Peyer's patch (tissue), 4 donors: Measurements from ENCODE around the gene ADARB1. TPM values are rescaled to one million over a fixed set of nuclear protein-coding genes. Genes with fewer than 3 reads are reported as not detected.
A peak's percentile ranks its signal among the peaks of the same experiment; 100 is the strongest.

ENCODE experiments used
- DNase-seq, 3 donors: peaks; one replicate each; pipeline ENCODE4 v3.0.0-alpha.2; 2017 to 2019
- H3K27ac ChIP-seq, 4 donors: fragments of 200-600 bp; sonication (generic); one replicate each; pipeline ENCODE4 v1.5.1; 2016 to 2019
- H3K27me3 ChIP-seq, 2 donors: fragments of 200-600 bp; sonication (generic); one replicate each; pipeline ENCODE4 v1.5.1; 2019
- H3K36me3 ChIP-seq, 3 donors: fragments of 200-600 bp; sonication (generic); one replicate each; pipeline ENCODE4 v1.5.1; 2016 to 2019
- H3K4me1 ChIP-seq, 4 donors: fragments of 200-600 bp; sonication (generic); one replicate each; pipeline ENCODE4 v1.5.1; 2016 to 2019
- H3K4me3 ChIP-seq, 4 donors: fragments of 200-600 bp; sonication (generic); 1 replicate in 3 of 4; 2 replicates in 1 of 4; pipeline ENCODE4 v1.5.1; 2016 to 2019; ENCODE audit warnings: mild to moderate bottlenecking in 1 of 4
- H3K9me3 ChIP-seq, 4 donors: fragments of 200-600 bp; sonication (generic); one replicate each; pipeline ENCODE4 v1.5.1; 2016 to 2019; ENCODE audit warnings: mild to moderate bottlenecking in 1 of 4
- POLR2A ChIP-seq, 2 donors: fragments of 450-650 bp; IDR thresholded peaks; one replicate each; pipeline ENCODE4 v1.5.1; 2017; ENCODE audit warnings: antibody characterized with exemption in 2 of 2, mild to moderate bottlenecking in 2 of 2, moderate library complexity in 2 of 2
- total RNA-seq, 4 donors: library from RNA; depleted of rRNA; stranded (reverse); fragments of >200 nt; gene quantifications; one replicate each; pipeline ENCODE4 v1.1.0, GENCODE V29; 2016
- TF ChIP-seq, protein P1 (sequence below), 6 experiments: fragments of 450-650 bp in 4 of 6; fragments of 200-600 bp in 2 of 6; sonication (generic) in 1 of 6; IDR thresholded peaks; one replicate each; pipeline ENCODE4 v1.5.1; 2017 to 2019; ENCODE audit warnings: antibody characterized with exemption in 6 of 6, mild to moderate bottlenecking in 3 of 6, moderate library complexity in 1 of 6

ADARB1 gene
- total RNA-seq, 4 donors from 2014 or later, result 7.4 to 47.9 (median 10.0) TPM

DNA sequence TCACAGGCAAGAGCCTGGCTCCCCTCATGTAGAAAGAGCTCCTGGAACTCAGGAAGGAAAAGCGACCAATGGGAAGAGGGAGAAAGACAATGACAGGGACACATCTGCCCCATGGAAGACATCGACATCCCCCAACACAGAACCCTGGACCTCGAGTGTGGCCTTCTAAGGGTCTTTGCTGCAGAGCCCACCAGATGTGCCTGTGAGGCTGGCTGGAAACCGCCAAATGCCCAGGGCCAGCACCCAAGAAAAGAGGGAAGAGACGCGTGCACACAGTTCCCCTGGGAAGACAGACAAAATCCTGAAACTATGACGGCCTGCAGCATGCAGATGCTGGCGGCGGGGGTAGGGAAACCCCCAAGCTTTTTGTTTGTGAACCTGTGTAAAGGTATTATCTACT is 36.4 kb upstream of the ADARB1 start:
- no peak overlapping the region for H3K27ac ChIP-seq
- no peaks in the 10 kb centered on the region for H3K9me3 ChIP-seq
- no peak for TF ChIP-seq POLR2A (IDR thresholded peaks at IDR 0.05)
- TF ChIP-seq, protein P1, sequence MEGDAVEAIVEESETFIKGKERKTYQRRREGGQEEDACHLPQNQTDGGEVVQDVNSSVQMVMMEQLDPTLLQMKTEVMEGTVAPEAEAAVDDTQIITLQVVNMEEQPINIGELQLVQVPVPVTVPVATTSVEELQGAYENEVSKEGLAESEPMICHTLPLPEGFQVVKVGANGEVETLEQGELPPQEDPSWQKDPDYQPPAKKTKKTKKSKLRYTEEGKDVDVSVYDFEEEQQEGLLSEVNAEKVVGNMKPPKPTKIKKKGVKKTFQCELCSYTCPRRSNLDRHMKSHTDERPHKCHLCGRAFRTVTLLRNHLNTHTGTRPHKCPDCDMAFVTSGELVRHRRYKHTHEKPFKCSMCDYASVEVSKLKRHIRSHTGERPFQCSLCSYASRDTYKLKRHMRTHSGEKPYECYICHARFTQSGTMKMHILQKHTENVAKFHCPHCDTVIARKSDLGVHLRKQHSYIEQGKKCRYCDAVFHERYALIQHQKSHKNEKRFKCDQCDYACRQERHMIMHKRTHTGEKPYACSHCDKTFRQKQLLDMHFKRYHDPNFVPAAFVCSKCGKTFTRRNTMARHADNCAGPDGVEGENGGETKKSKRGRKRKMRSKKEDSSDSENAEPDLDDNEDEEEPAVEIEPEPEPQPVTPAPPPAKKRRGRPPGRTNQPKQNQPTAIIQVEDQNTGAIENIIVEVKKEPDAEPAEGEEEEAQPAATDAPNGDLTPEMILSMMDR (IDR thresholded peaks at IDR 0.05), result no peak
- no peak for DNase-seq
- no peak overlapping the region for H3K4me3 ChIP-seq
- H3K4me1 ChIP-seq, result peaks cover 0 to 9% (median 0%) of the 10 kb centered on the region in 4 donors
- no peaks in the 10 kb centered on the region for H3K36me3 ChIP-seq
- H3K27me3 ChIP-seq, result no peaks in the 10 kb centered on the region

GRCh38 chr21:45039317-45040156 is 34.8 kb upstream of the ADARB1 start:
- peak overlapping the region in 1 of 4 donors; percentile 38 for H3K27ac ChIP-seq
- no peaks in the 10 kb centered on the region for H3K4me1 ChIP-seq
- TF ChIP-seq, protein P1 (IDR thresholded peaks at IDR 0.05), result no peak
- TF ChIP-seq POLR2A (IDR thresholded peaks at IDR 0.05), result no peak
- peak in 1 of 3 donors; percentile 39 for DNase-seq
- H3K4me3 ChIP-seq, result no peak overlapping the region
- H3K9me3 ChIP-seq, result no peaks in the 10 kb centered on the region
- no peaks in the 10 kb centered on the region for H3K36me3 ChIP-seq
- H3K27me3 ChIP-seq, result no peaks in the 10 kb centered on the region

DNA sequence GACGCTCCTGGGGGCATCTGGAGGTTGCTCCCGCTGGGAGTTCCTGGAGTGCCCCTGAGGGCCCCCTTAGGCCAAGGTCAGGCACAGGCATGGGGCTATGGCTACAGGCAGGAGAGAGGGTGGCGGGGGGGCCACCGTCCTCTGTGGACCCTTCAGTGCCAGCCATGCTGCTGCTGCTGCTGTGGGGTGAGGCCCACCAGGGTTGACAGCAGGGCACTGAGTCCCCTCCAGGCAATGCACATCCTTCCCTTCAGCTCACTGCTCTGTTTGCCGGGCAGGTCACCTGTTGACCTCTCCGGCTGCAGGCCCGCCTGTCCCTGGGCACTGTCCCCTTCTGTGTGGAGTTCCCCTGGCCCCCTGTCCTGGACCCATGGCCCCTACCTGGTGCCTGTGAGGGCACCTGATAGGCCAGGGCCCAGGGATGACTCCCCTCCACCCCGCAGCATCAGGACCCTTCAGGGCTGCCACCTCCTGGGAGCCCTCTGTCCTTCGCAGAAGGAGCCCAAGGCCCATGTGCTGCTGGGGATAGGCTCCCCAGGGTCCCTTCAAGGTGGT is 34.1 kb upstream of the ADARB1 start:
- Histone ChIP-seq H3K36me3 (no peaks in the 10 kb centered on the region), H3K27ac (peak overlapping the region in 3 of 4 donors; percentile 31 to 53 (median 38)), H3K9me3 (no peaks in the 10 kb centered on the region), H3K4me1 (no peaks in the 10 kb centered on the region), H3K27me3 (no peaks in the 10 kb centered on the region), H3K4me3 (no peak overlapping the region)
- DNase-seq, result no peak
- no peak for TF ChIP-seq POLR2A (IDR thresholded peaks at IDR 0.05)
- TF ChIP-seq, protein P1 (IDR thresholded peaks at IDR 0.05), result no peak

GRCh38 chr21:45040739-45041138 is 33.6 kb upstream of the ADARB1 start:
- Histone ChIP-seq H3K9me3 (no peaks in the 10 kb centered on the region), H3K4me1 (no peaks in the 10 kb centered on the region), H3K4me3 (no peak overlapping the region), H3K27me3 (no peaks in the 10 kb centered on the region), H3K36me3 (no peaks in the 10 kb centered on the region), H3K27ac (peak overlapping the region in 3 of 4 donors; percentile 31 to 65 (median 53))
- DNase-seq, result no peak
- no peak for TF ChIP-seq POLR2A (IDR thresholded peaks at IDR 0.05)

DNA sequence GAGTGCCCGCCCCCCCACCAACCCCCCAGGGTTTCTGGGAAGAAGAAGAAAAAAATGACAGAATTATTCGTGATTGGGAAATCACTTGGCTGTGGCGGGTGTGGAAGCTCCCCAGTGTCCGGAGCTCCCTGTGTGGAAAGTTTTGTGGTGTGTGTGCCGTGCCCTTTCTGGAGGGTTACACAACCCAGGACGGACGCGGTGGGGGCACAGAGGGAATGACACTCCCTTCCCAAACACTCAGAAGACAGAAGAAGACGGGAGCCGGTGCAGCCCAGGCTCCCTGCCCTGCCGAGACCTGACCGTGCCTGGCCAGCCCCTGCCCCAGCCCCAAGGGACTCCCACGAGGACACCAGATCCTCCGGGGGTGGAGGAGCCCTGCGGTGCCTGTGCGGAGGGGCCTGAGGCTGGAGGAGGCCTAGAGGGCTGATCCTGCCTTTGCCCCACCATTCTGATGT is 33.0 kb upstream of the ADARB1 start:
- DNase-seq, result peak in 2 of 3 donors; percentile 27 to 75
- no peaks in the 10 kb centered on the region for H3K27me3 ChIP-seq
- H3K9me3 ChIP-seq, result no peaks in the 10 kb centered on the region
- no peaks in the 10 kb centered on the region for H3K4me1 ChIP-seq
- H3K4me3 ChIP-seq, result no peak overlapping the region
- H3K27ac ChIP-seq, result peak overlapping the region in 2 of 4 donors; percentile 14 to 65
- no peak for TF ChIP-seq POLR2A (IDR thresholded peaks at IDR 0.05)
- TF ChIP-seq, protein P1 (IDR thresholded peaks at IDR 0.05), result no peak
- H3K36me3 ChIP-seq, result no peaks in the 10 kb centered on the region
